NCI-H2171 treated with DMSO at 0.1 percent for 48 hours (cell line): Measurements from ENCODE around the gene SFTPA1.
A peak's percentile ranks its signal among the peaks of the same experiment; 100 is the strongest.
"Not testable (repeated sequence)": the region's sequence is repeated elsewhere in the genome, so short reads cannot be mapped to it uniquely, and the experiment has no call there.

Experiments
- DNase-seq: peaks from one replicate; lab custom pipeline; 2025; lab: John Stamatoyannopoulos, UW

Gene SFTPA1

GRCh38 chr10:79610601-79611191 is at the start of gene SFTPA1:
Gene SFTPA1 (plus strand): TSS chr10:79610939. CDS start chr10:79611826, 887 bp downstream.
- DNase-seq = no peak

DNA sequence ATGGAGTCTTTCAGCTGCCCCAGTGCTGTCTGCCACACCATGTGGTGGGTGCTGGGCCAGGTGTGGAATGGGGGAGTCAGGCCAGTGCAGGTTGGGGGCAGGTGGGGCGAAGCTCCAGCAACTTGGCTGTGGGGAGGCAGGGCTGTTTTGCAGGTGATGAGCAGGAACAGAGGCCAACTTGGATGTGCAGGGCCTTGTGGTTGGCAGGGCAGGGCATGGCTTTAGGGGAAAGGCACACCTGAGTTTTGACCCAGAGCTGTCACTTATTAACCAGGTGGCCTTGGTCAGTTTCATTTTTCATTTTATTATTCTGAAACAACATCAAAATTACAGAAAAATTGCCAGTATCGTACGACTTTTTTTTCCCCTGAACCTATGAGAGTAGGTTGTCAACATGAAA is 49.5 kb upstream of the SFTPA1 start:
- DNase-seq = no peak

GRCh38 chr10:79562135-79562756 is 48.5 kb upstream of the SFTPA1 start:
- peak; percentile 21 for DNase-seq

GRCh38 chr10:79563426-79563825 is 47.3 kb upstream of the SFTPA1 start:
- DNase-seq = no peak

DNA sequence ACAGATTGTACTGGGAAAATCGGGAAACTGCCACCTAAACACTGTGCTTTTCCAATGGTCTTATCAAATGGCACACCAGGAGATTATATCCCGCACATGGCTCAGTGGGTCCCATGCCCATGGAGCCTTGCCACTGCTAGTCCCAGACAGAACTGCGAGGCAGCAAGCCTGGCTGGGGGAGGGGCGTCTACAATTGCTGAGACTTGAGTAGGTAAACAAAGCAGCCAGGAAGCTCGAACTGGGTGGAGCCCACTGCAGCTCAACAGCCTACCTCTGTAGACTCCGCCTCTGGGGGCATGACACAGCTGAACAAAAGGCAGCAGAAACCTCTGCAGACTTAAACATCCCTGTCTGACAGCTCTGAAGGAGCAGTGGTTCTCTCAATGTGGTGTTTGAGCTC is 40.1 kb upstream of the SFTPA1 start:
- not testable (repeated sequence) for DNase-seq

DNA sequence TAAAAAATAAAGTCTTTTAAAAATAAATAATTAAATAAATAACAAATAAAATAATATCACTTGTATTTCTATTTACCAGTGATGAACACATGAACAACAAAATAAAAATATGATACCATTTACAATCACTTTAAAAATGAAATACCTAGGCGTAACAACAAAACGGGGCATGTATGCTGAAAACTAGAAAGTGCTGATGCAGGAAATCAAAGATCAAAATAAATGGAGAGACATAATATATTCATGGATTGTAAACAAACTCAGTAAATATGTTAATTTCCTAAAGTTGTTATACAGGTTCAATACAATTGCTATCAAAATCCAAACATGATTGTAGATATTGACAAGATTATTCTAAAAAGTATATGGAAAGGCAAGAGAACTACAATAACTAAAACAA is 31.4 kb upstream of the SFTPA1 start:
- DNase-seq = no peak

DNA sequence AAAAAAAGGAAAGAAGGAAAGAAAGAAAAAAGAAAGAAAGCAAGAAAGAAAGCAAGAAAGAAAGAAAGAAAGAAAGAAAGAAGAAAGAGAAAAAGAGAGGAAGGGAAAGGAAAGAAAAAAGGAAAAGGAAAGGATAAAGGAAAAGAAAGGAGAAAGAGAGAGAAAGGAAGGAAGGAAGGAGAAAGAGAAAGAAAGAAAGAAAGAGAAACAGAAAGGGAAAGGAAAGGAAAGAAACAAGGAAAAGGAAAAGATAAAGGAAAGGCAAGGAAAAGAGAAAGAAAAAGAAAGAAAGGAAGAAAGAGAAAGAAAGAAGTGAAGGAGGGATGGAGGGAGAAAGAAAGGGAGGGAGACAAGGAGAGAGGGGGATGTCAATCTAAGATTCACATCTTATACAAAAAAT is 29.7 kb upstream of the SFTPA1 start:
- no peak for DNase-seq

DNA sequence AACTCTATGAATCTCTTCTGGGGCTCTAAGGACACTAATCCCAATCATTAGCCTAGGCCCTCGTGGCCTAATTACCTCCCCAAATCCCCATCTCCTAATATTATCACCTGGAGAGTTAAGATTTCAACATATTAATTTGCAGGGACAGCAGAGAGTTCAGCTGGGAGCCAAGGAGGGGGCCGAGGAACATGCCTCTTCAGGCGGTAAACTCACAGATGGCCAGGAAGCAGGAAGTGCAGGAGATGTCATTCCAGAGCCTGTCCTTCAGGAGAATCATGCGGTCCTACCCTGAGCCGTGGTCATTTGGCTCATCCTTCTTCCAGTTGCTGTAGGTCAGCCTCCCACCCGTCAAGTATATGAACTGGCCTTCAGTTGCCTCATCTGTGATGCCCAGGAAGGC is 28.6 kb upstream of the SFTPA1 start:
- no peak for DNase-seq

DNA sequence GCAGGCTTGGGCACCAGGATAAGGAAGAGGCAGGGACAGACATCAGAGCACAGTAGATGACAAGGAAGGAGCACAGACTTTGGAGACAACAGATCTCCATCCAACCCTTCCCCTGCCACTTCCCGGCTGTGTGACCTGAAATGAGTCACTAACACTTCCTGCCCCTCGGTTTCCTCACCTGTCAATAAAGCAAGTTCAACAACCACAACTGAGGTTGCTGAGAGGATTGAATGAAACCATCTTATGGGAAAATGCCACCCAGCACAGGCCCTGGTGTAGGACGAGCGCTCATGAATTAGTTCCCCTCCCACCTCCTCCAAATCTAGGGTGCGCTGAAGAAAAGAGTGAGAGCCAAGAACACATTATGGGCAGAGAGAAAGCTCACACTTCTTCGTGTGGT is 27.8 kb upstream of the SFTPA1 start:
- not testable (repeated sequence) for DNase-seq

DNA sequence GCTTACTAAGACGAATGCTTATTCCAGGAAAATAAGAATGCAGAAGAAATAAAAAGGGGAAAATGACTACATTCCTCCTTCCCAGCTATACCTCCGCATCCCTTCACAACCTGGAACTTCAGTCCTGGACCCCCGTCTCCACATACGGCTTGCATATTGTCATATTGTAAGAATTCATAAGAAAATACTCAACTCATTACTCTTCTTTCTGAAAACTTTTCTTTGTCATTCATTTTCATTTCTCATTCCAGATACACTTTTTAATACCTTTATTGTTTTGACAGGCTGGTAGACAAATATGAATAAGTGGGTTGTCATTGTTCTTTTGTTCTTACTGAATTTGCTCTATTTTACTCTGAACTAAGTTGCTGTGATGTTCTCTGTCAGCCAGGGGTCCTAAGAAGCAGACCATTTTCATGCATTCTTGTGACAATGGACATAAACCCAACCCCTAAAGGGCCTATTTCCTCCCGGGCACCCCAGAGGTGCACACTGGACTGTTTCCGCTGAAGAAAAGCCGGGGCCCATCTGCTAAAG is 27.2 kb upstream of the SFTPA1 start:
- no peak for DNase-seq

- DNase-seq = no peak
These were observed 24.7 kb upstream of the SFTPA1 start for GRCh38 chr10:79585870-79586527.

DNA sequence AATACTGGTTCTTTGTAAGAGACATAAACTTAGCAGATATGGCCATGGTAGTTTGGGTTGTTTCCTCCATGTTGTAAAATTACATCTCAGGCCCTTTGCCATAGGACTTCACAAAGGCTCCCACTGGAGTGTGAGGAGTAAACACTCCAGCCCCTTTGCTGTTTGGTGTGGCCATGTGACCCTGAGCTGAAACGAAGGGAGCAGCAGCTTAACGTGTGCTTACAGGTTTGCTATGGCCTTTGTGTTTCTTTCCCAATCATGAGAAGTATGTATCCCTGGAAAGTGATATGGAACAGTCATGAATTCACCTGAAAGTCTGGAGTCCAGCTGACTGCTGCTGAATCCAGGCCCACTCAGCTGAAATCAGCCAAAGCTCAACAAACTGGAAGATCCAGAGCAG is 23.8 kb upstream of the SFTPA1 start:
- DNase-seq = no peak

- DNase-seq = no peak
These were observed 21.9 kb upstream of the SFTPA1 start for GRCh38 chr10:79588800-79589199.

- DNase-seq = no peak
These were observed 17.4 kb upstream of the SFTPA1 start for GRCh38 chr10:79593377-79593776.

- not testable (repeated sequence) for DNase-seq
These were observed 16.2 kb upstream of the SFTPA1 start for GRCh38 chr10:79594565-79594964.

DNA sequence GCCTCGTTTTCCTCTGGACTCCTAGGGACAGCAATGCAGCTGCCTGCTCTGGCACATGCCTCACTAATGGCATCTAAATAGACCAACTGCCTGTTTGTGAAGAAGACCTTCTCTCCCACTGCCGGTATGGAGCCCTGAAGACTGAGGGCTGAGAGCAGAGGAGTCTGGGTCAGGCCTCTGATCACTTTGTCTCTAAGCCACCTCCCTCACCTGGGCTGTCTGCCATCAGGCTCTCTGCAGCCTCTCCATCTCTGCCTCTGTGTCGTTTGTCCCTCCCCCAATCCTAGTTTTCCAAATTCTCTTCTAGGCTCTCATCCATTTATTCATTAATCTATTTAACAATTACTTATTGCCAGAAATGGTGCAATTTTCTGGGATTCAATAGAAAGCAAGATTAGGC is 15.2 kb upstream of the SFTPA1 start:
- DNase-seq = no peak

DNA sequence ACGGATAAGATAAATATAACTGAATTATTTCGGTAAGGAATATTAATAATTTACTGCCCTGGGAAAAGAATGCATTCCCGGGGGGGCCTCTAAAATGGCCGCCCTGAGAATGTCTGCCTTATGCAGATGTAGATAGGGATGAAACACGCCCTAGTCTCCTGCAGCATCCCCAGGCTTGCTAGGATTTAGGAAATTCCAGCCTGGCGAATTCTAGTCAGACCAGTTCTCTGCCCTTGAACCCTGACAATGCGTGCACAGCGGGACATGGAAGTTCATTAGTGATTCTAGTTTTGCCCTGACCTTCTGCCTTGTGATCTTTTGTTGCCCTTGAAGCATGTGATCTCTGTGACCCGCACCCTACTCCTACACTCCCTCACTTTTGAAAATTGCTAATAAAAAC is 11.1 kb upstream of the SFTPA1 start:
- DNase-seq = not testable (repeated sequence)

GRCh38 chr10:79601939-79602338 is 8.8 kb upstream of the SFTPA1 start:
- DNase-seq = no peak

GRCh38 chr10:79602953-79603352 is 7.8 kb upstream of the SFTPA1 start:
- peak; percentile 3 for DNase-seq

DNA sequence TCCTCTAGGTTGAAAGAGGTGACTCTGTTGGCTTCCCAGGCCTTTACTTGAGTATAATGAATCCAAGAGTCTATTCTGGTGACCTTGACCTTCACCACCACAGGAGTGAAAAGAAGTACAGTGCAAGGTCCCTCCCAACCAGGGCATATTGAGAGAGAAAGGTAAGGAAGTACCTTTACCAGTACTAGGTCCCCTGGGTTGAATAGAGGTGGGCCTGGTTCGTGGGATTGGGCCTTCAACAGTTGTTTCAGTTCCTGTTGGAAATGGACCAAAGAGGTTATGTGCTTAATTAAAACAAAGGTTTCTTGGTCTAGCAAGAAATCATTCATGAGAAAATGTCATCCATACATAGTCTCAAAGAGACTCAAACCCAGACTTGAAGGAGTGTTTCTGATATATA is 6.4 kb upstream of the SFTPA1 start:
- no peak for DNase-seq

DNA sequence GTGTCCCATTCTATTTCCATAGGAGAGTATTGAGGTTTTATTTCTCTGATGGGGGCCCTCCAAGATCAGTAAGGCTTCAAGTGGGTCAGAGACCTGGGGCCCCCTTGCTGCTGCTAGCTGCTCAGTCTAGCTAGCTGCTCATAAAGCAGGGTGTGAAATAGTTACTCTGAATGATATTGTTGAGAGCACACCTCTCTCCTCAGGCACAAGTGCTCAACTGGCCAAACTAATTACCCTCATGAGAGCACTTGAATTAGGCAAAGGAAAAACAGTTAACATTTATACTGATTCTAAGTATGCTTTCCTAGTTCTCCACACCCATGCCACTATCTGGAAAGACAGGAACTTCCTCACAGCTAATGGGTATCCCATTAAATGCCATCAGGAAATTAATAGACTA is 5.4 kb upstream of the SFTPA1 start:
- no peak for DNase-seq

DNA sequence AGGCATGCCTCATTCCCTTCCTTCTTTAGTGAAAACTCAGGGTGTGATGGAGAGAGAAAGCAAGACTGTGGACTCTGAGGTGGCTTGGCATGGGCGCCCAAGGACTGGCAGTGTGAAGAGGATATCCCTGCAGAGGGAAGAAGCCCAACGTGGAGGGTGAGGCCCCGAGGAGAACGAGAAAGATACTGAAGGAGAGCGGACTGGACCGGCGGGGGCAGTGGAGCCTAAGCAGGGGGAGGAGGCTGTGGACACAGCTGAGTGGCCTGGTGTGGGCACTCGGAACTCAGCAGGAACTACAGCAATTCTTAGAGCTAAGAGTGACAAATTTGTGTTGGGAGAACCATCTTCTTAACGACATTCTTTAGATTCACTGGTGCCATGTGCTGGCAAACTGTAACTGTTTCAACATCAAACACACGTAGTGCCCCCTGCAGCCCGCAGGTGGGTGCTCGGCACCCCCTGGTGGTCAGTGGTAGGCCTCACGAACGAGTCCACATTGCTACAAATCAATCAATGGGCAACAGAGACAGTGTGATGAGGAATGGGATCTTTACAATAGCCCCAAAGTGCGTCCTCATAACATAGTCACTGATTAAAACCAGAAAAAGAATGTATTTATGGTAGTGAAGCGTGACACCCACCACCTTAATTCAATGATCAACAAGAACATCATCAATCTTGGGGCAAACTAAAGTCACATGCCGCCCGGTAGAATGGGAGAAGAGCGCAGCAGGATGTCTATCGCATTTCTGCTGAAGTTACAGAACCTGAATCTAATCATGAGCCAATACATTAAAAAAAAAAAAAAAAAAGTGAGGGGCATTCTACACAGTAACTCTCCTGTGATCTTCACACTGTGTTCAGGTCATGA is 2.0 kb upstream of the SFTPA1 start:
- DNase-seq = no peak
